Hippocampal formation (tissue), 2 donors: ENCODE results near the gene RTN4RL2.
"Not testable (repeated sequence)": the region's sequence is repeated elsewhere in the genome, so short reads cannot be mapped to it uniquely, and the experiment has no call there.

ENCODE experiments used
- DNase-seq, 2 donors: peaks; one replicate each; lab custom pipeline; 2025; lab: John Stamatoyannopoulos, UW

Gene RTN4RL2

GRCh38 chr11:57432714-57433163, 27.6 kb upstream of the RTN4RL2 start:
- no peak for DNase-seq

GRCh38 chr11:57434640-57435546, 25.4 kb upstream of the RTN4RL2 start:
- DNase-seq, result no peak

GRCh38 chr11:57436031-57436430, 24.3 kb upstream of the RTN4RL2 start:
- DNase-seq, result no peak

- DNase-seq, result no peak
Observed at GRCh38 chr11:57438345-57439285, 21.7 kb upstream of the RTN4RL2 start.

GRCh38 chr11:57439786-57440185, 20.5 kb upstream of the RTN4RL2 start:
- DNase-seq, result no peak

GRCh38 chr11:57440744-57441414, 19.4 kb upstream of the RTN4RL2 start:
- DNase-seq, result no peak

- DNase-seq, result no peak
Observed at GRCh38 chr11:57444362-57445121, 15.8 kb upstream of the RTN4RL2 start.

GRCh38 chr11:57445122-57445394, 15.3 kb upstream of the RTN4RL2 start:
- DNase-seq, result not testable (repeated sequence)

- no peak for DNase-seq
Observed at GRCh38 chr11:57446055-57446454, 14.3 kb upstream of the RTN4RL2 start.

GRCh38 chr11:57453543-57454177, 6.7 kb upstream of the RTN4RL2 start:
- no peak for DNase-seq

- DNase-seq, result peak; percentile 77 to 82
Observed at GRCh38 chr11:57456960-57457642, 3.2 kb upstream of the RTN4RL2 start.

GRCh38 chr11:57457643-57458023, 2.7 kb upstream of the RTN4RL2 start:
- DNase-seq, result no peak

- no peak for DNase-seq
Observed at GRCh38 chr11:57458060-57458409, 2.3 kb upstream of the RTN4RL2 start.

- DNase-seq, result peak in 1 of 2 donors; percentile 33
Observed at GRCh38 chr11:57458410-57459163, 1.7 kb upstream of the RTN4RL2 start.

GRCh38 chr11:57459164-57460021, 935 bp upstream of the RTN4RL2 start:
- DNase-seq, result no peak

GRCh38 chr11:57460758-57461749, 726 bp downstream of the RTN4RL2 start:
- no peak for DNase-seq

- no peak for DNase-seq
Observed at GRCh38 chr11:57461841-57462489, 1.6 kb downstream of the RTN4RL2 start.
